GM12801 (cell line): ENCODE measurements around the gene MBOAT2.

Experiments used
- TF ChIP-seq, protein P1 (sequence below): IDR thresholded peaks from one replicate; pipeline ENCODE4 v1.5.1; 2011; ENCODE audit warnings: control low read depth; ENCODE audit not compliant: insufficient read length; ENCODE audit errors: extremely low read depth

Gene MBOAT2

DNA sequence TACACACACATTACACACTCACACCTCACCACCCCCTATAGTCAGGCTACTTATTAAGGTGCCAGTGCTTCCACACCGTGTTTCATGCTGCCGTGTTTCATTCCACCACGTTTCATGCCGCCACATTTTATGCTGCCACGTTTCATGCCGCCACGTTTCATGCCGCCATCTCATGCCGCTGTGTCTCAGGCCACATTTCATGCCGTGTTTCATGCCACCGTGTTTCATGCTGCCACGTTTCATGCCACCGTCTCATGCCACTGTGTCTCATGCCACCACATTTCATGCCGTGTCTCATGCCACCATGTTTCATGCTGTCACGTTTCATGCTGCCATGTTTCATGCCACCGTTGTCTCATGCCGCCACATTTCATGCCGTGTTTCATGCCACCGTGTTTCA is 65.1 kb downstream of the MBOAT2 start:
- TF ChIP-seq, protein P1, sequence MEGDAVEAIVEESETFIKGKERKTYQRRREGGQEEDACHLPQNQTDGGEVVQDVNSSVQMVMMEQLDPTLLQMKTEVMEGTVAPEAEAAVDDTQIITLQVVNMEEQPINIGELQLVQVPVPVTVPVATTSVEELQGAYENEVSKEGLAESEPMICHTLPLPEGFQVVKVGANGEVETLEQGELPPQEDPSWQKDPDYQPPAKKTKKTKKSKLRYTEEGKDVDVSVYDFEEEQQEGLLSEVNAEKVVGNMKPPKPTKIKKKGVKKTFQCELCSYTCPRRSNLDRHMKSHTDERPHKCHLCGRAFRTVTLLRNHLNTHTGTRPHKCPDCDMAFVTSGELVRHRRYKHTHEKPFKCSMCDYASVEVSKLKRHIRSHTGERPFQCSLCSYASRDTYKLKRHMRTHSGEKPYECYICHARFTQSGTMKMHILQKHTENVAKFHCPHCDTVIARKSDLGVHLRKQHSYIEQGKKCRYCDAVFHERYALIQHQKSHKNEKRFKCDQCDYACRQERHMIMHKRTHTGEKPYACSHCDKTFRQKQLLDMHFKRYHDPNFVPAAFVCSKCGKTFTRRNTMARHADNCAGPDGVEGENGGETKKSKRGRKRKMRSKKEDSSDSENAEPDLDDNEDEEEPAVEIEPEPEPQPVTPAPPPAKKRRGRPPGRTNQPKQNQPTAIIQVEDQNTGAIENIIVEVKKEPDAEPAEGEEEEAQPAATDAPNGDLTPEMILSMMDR: no peak

DNA sequence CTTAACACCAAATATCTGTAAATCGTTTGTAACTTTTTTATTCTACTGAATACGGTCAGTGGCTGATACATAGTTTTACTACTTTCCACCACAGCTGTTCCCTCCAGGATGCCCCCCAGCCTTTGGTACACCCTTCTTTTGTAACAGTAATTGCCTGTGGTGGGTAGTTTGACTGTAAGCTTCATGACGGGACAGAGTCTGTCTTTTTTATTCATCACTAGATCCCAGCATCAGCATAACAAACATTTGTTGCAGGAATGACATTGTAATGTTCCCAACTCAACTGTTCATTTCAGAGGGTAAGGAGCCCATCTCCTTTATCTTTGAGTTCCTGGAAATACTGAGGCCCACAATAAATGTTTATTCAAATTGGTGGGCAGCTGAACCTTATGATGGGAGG is 67.5 kb downstream of the MBOAT2 start:
- TF ChIP-seq, protein P1: no peak

DNA sequence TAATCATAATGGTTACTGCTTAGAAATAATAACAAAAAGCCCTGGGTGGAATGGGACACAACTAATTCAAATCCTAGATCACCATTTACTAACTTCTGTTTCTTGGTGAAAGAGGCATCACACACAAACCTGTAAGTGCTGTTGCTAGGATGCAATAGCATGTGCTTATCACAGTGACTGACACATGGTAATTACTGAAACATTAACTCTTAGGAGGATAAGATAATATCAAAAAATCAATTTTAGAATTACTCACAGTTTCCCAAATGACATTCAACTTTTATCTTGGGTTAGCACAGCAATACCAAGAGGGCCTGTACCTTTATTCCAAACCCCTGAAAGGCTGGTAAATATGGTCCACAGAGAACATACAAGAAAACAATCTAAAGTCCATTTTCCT is 69.1 kb downstream of the MBOAT2 start:
- TF ChIP-seq, protein P1: no peak

DNA sequence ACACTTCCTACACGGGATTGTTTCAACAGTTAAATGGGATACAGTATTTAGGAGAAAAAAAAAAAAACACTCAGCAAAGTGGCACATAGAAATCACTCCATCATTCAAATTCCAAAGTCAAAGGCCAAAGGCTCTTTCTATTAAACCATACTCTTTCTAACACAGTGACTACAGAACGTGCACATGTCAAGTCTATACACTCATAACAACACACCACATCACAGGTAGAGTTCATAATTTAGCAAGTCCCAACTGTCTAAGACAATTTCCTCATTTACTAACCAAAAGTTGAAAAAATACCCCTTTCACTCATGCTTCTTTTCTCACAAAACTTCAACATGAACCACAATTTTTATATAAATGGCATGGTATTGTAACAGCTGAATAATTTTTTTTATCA is 70.8 kb downstream of the MBOAT2 start:
- TF ChIP-seq, protein P1: no peak

DNA sequence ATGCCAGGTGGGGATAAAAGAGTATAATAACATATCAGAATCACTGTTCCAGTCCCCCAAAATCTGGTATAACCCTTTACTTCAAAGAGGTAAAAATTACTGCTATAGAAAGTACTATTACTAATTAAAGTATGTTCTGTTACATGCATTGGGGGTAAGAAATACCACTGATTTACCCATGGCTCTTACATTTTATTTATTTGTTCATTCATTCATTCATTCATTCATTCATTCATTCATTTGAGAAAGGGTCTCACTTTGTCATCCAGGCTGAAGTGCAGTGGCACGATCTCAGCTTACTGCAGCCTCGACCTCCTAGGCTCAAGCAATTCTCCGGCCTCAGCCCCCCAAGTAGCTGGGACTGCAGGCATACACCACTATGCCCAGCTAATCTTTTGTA is 74.4 kb downstream of the MBOAT2 start:
- TF ChIP-seq, protein P1: no peak

DNA sequence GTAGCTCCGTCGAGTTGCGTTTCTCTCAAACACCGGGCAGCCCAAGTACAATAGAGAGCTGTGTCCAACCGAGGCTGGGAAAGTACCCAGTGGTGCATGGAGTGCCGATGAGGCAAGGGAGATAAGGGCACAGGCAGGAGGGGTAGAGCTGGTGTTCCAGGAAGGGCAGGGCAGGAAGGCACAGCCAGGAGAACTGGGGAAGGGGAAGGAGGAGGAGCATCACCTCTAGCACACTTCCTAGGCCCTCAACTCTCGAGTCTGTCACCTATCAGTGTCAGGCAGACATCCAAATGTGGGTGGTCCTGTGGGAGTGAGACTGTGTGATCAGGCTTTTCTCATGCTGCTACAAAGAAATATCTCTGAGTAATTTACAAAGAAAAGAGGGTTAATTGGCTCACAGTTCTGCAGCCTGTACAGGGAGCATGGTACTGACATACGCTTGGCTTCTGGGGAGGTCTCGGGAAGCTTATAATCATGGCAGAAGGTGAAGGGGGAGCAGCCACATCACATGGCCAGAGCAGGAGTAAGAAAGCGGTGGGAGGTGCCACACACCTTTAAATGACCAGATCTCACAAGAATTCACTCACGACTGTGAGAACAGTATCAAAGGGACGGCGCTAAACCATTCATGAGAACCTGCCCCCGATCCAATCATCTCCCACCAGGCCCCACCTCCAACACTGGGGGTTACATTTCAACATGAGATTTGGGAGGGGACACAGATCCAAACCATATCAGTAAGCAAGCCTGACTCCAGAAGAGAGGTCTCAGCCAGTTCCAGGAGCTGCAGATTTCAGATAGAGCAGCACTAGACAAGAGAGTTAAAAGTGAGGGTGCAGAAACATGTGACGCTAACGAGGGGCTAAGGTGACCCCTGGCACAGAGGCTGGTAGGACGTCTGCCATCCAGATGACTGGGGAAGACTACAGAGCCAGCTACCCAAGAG is 75.7 kb downstream of the MBOAT2 start:
- TF ChIP-seq, protein P1: no peak

DNA sequence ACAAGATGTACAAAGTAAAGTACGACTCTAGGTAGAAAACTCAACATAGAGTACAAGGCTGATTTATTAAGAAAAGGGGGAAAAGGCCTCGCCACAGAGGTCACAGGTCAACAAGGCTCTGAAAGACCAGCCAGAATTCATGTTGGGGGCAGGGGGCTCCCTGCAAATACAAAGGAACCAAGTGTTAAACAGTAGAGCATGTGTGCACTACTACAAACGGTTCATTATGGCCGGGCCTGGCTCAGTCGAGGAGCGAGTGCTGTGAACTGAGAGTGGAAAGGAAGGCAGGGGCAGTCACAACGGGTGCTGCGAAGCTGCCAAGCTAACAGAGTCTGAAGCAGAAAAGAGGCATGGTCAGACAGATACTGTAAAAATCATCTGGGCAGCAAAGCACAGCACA is 77.1 kb downstream of the MBOAT2 start:
- TF ChIP-seq, protein P1: no peak
